Activated B cell treated with CpG ODN at 0.5 μM for 24 hours (primary cell): ENCODE data around the gene DCST1. TPM values are rescaled to one million over a fixed set of nuclear protein-coding genes. Genes with fewer than 3 reads are reported as not detected.

Experiments used
- ATAC-seq: fragments of 200-7000 bp; cut with Tn5 transposase; one replicate; pipeline ENCODE4 v1.10.0; 2021; ENCODE audit warnings: low read depth, mild to moderate bottlenecking, moderate library complexity
- CTCF ChIA-PET: fragments of 350-600 bp; sonication (Branson Sonifier 250); formaldehyde crosslinking; loops from one replicate; lab custom pipeline; 2021; ENCODE audit warnings: antibody characterized with exemption; lab: Charles Lee
- POLR2A ChIA-PET: fragments of 350-600 bp; sonication (Branson Sonifier 250); formaldehyde crosslinking; loops from one replicate; lab custom pipeline; 2021; ENCODE audit warnings: antibody characterized with exemption; lab: Charles Lee
- DNase-seq: peaks from one replicate; pipeline ENCODE4 v3.0.0; 2022
- H3K27ac Mint-ChIP-seq: one replicate; pipeline ENCODE4 v1.8.0; 2020; ENCODE audit warnings: mixed read lengths
- H3K27me3 Mint-ChIP-seq: one replicate; pipeline ENCODE4 v1.8.0; 2021; ENCODE audit warnings: mixed read lengths
- H3K36me3 Mint-ChIP-seq: one replicate; pipeline ENCODE4 v1.8.0; 2021; ENCODE audit warnings: low read depth, mixed read lengths
- H3K4me1 Mint-ChIP-seq: one replicate; pipeline ENCODE4 v1.8.0; 2021; ENCODE audit warnings: mixed read lengths
- H3K4me3 Mint-ChIP-seq: one replicate; pipeline ENCODE4 v1.8.0; 2020; ENCODE audit warnings: mild to moderate bottlenecking, mixed read lengths
- H3K9me3 Mint-ChIP-seq: one replicate; pipeline ENCODE4 v1.8.0; 2020; ENCODE audit warnings: mixed read lengths
- CTCF ChIP-seq: fragments of 200-600 bp; IDR thresholded peaks from one replicate; pipeline ENCODE4 v1.8.0; 2022; ENCODE audit warnings: antibody characterized with exemption, mild to moderate bottlenecking
- intact Hi-C: fragments of 100-400 bp; cut with micrococcal nuclease; formaldehyde crosslinking; loops from one replicate; pipeline ENCODE4 v1.15.1; 2024
- total RNA-seq: library from RNA; stranded (reverse); gene quantifications from 2 replicates; pipeline ENCODE4 v1.2.3, GENCODE V29; 2022

The DCST1 gene
- total RNA-seq, 1 donor from 2014 or later = not detected

GRCh38 chr1:155016231-155016831, 17.3 kb upstream of the DCST1 start:
- ATAC-seq = peak; percentile 18
- no peak for TF ChIP-seq CTCF
- peak; percentile 42 for DNase-seq

GRCh38 chr1:155017041-155017945, 16.3 kb upstream of the DCST1 start:
- TF ChIP-seq CTCF = no peak
- peak overlapping the region; percentile 79 for H3K4me3 Mint-ChIP-seq
- CTCF ChIA-PET = interaction anchor here (0.6 to 3.7 kb wide), 33 partner anchors 11 to 457 kb away, joined by 3 to 35 read pairs (median 6); partner anchors contain the start of genes FLAD1, KRTCAP2, LENEP and PBXIP1
- ATAC-seq (peak; percentile 77), DNase-seq (peak; percentile 88)
- no peaks in the 10 kb centered on the region for H3K27me3 Mint-ChIP-seq
- peaks cover 11% of the 10 kb centered on the region for H3K36me3 Mint-ChIP-seq
- POLR2A ChIA-PET = interaction anchor here (0.8 to 6.3 kb wide), 22 partner anchors 9 to 458 kb away, joined by 3 to 85 read pairs (median 6); partner anchors contain the start of genes ADAM15, CKS1B, FLAD1 and LENEP
- intact Hi-C loops = loop anchor here (1.0 to 2.0 kb wide), 11 partner anchors 11 to 458 kb away; partner anchors contain the start of genes CKS1B and FLAD1
- peak overlapping the region; percentile 88 for H3K27ac Mint-ChIP-seq
- peaks cover 71% of the 10 kb centered on the region for H3K4me1 Mint-ChIP-seq
- no peaks in the 10 kb centered on the region for H3K9me3 Mint-ChIP-seq

More at GRCh38 chr1:155016231-155016831, 17.3 kb upstream of the DCST1 start:
- H3K36me3 Mint-ChIP-seq = peaks cover 11% of the 10 kb centered on the region
- intact Hi-C loops = loop anchor here (2.0 kb wide), 3 partner anchors 34 to 44 kb away; partner anchors contain the start of gene FLAD1
- peaks cover 76% of the 10 kb centered on the region for H3K4me1 Mint-ChIP-seq
- ChIA-PET CTCF (interaction anchor here (0.7 to 3.7 kb wide), 18 partner anchors 10 to 456 kb away, joined by 3 to 35 read pairs (median 11); partner anchors contain the start of genes FLAD1, KRTCAP2, LENEP and PBXIP1), POLR2A (interaction anchor here (1.1 to 6.3 kb wide), 21 partner anchors 8 to 457 kb away, joined by 3 to 85 read pairs (median 11); partner anchors contain the start of genes ADAM15, CKS1B, FLAD1 and LENEP)
- H3K27ac Mint-ChIP-seq = peak overlapping the region; percentile 88
- peak overlapping the region; percentile 24 for H3K4me3 Mint-ChIP-seq
- no peaks in the 10 kb centered on the region for H3K27me3 Mint-ChIP-seq
- H3K9me3 Mint-ChIP-seq = no peaks in the 10 kb centered on the region

DNA sequence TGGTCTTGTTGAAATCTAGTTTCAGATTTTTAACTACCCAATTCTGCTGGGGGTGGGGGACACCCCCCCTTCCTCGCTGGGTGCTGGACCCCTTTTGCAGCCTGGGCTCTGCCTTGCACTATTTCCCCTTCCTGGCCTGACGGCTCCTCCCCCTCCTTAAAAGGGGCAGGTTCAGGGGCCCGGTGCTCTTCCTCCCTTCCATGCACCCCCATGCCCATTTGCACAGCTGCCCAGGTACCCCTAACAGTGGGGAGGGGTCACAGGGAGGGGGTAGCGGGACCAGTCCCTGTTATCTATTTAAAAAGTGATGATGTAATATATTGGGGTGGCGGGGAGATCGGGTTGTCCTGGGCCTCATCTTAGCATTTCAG, 15.7 kb upstream of the DCST1 start:
- peaks cover 65% of the 10 kb centered on the region for H3K4me1 Mint-ChIP-seq
- intact Hi-C loops = loop anchor here (1.0 to 2.0 kb wide), 11 partner anchors 12 to 459 kb away; partner anchors contain the start of genes CKS1B and FLAD1
- H3K36me3 Mint-ChIP-seq = peaks cover 11% of the 10 kb centered on the region

More for the DNA sequence above, 15.7 kb upstream of the DCST1 start:
- Mint-ChIP-seq H3K27ac (peak overlapping the region; percentile 87), H3K9me3 (no peaks in the 10 kb centered on the region), H3K27me3 (no peaks in the 10 kb centered on the region), H3K4me3 (peak overlapping the region; percentile 79)
- ChIA-PET CTCF (interaction anchor here (0.6 to 3.7 kb wide), 30 partner anchors 12 to 458 kb away, joined by 3 to 35 read pairs (median 6); partner anchors contain the start of genes FLAD1, KRTCAP2, LENEP and PBXIP1), POLR2A (interaction anchor here (1.0 to 6.3 kb wide), 15 partner anchors 11 to 82 kb away, joined by 3 to 85 read pairs (median 11); partner anchors contain the start of genes ADAM15, CKS1B, FLAD1 and LENEP)
- DNase-seq (no peak), ATAC-seq (peak; percentile 18)
- TF ChIP-seq CTCF = no peak
